NCI-H345 treated with DMSO at 0.1 percent for 48 hours (cell line): ENCODE measurements around the gene SCN8A.

Source experiments
- DNase-seq: peaks from one replicate; lab custom pipeline; 2025; ENCODE audit not compliant: unreplicated experiment; lab: John Stamatoyannopoulos, UW

SCN8A gene

DNA sequence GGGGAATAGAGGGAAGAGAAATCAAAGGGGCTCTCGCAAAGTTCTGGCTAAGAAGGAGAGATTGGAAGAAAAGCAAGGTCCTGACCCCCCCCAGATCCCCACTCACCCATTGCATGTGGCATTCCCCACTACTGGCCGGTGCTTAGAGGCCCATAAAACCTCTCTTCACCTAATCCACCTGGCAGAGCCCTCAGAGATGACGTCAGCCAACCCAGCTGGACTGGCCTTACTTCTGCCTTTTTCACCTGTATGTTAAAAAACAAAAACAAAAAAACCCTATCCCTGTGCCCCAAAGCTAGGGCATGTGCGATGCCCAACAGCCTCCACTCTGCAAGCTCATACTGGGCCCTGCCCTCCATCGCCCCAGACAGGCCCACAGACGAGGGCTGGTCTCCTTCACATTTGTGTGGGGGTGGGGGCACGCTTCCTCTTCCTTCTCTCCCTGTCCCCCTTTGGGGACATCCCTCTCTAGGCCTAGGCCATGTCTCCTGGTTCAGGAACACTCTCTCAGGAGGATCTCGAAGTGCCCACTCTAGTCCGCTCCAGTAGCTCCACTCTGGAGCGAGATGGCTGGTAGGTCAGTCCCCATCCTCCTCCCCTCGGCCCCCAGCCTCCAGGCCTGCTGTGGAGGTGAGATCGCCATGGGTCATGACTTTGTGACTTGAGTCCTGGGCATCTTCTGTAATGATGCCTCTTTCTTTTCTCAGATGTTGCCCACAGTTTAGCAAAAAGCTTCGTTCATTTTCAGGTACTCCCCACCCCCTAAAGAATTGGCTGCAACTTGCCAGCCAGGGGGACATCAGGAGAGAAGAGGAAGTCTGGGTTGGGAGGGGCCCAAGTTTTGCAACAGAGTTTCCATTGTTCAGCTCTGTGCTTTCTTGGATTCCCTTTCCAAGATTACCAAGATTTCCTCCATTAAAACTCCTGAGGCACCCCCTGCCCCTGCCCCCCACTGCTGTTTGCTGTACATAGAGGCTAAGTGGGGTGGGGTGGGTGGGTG lies 220.5 kb downstream of the SCN8A start:
- DNase-seq: no peak

- no peak for DNase-seq
These were observed 221.8 kb downstream of the SCN8A start for GRCh38 chr12:51812871-51813270.

GRCh38 chr12:51813931-51814310 lies 222.9 kb downstream of the SCN8A start:
- DNase-seq: no peak

DNA sequence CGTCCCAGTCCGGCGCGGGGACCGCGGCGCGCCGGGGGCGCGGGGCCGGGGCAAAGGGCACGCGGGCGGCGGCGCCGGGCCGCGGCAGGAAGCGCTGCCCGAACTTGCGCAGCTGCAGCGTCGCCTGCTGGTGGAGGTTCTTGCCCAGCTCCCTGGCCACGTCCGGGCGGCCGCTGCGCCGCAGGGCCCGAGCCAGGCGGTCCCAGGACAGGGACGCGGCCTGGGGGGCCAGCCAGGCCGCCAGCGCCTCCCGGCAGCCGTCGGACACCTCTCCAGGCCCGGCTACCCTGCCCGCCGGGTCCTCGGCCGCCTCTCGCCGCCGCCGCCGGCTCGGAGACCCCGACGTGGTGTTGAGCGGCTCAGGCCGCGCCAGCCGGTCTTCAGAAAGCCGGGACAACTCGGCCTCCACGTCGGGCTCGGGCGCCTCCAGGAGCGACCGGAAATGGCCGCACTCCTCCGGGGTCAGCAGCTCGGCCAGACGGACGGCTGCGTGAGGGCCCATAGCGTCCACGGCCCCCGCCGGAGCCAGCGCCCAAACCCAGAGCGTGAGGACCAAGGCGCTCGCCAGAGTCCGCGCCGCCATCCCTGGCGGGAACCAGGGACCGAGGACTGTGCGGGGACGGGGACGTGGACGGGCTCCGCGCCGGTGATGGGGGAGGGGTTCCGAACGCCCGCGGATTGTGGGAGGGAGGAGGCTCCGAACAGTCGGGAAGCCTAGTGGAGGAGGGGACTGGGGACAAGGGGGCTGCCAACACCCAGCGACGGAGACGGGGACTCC lies 223.5 kb downstream of the SCN8A start:
- peak; percentile 12 for DNase-seq

- DNase-seq: no peak
These were observed 224.5 kb downstream of the SCN8A start for GRCh38 chr12:51815571-51815970.

DNA sequence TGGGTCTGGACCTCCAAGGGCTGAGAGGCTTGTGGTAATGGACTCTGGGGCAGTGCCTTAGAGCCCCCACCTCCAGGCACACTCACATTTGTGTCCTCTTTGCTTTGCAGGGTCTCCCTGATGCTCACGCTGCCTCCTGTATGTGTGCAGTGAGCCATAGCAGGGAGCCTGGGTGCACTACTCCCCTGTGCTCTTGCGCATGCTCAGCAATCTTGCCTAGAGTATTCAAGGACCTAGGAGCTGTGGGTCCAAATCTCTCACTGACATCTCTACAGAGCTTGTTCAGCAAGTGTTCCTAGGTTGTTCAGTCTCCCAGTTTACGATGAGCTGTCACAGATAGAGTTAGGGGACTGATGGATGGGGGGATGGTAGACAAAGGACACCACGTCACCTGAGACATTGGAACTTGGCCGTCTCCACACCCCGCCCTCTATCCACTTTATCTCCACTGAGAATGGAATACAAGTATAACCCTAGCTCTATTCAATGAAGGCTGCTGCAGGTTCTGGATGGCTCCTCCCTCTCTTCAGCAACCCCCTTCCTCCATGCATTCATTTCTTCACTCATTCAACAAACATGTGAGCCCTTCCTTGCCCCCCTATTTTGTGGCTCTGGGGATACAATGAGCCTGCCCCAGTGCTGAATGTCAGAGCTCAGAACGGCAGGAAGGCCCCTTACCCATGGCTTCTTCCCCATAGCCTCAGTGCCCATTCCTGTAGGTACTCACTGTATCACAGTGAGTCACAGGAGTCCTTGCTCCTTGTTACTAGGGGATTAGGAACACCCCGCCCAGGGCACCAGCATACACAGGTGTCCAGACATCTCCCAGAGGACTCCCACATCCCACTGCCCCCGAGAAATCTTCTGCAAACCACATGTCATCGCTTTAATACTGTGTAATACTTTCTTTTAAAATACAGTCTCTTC lies 226.3 kb downstream of the SCN8A start:
- no peak for DNase-seq

DNA sequence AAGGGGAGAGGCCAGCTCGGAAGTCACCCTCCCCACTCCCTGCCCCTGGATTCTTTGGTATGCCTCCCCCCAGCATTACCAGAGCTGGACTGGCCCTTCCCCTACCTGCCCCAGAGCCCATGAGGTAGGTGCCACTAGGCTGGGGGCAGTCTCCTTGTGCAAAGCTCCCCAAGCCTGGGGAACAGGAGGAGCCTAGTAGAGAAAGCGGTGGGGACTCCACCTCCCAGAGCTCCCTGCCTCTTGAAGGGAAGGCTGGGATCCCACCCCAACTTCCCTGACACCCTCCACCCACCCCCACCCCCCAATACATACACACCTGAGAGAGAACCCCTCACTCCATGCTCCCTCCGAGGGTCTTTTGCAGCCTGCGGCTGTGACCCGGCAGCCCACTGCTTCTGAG lies 227.1 kb downstream of the SCN8A start:
- DNase-seq: no peak

DNA sequence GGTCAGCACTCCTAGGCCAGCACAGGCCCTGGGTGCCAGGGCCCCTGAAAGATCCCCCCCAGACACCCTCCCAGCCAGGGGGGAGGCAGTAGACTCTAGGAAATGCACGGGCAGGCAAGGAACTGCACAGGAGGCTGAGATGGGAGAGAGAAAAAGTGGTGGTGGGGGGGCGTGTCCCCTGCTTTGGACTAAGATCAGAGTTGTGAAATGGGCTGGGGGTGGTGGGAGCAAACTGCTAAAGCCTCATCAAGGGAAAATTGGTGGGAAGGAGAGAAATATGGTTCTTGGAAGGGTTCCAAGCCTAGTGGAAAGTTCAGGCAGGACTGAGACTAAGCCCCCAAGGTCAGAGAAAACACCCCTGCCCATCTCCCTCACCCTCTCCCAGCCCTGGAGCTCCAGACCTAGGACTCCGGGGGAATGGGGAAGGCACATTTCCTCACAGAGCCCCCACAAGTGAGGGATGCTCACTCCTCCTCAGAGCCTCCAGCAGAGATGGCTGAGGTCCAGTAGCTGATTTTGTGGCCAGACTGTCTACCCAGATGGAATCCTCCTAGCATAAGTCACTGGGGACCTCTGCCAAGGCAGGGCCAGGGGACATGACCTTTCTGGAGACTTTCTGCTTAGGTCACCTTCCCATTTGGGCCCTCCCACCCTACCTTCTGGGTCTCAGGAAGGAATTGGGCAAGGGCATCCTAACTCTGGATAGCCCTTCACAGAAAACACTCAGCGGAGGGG lies 227.7 kb downstream of the SCN8A start:
- DNase-seq: no peak

- peak; percentile 4 for DNase-seq
These were observed 228.9 kb downstream of the SCN8A start for GRCh38 chr12:51819736-51820525.

GRCh38 chr12:51820526-51821439 lies 229.8 kb downstream of the SCN8A start:
- DNase-seq: peak; percentile 67

- no peak for DNase-seq
These were observed 230.6 kb downstream of the SCN8A start for GRCh38 chr12:51821440-51822260.

DNA sequence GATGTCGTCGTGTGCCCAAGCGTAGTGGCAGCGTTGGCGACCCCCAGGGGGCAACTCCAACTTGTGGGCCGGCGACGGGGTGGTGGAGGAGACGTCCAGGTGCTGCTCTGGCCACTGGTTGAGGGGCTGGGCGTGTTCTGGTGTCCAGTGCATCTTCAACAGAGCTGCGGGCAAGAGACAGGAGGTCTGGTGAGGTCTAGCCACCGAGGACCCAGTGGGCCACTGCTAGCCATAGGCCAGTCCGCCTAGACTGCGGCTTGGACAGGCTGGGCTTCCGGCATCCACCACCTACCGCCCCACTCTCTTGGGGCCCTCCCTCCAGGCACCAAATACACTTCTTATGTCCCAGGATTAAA lies 231.2 kb downstream of the SCN8A start:
- DNase-seq: no peak

DNA sequence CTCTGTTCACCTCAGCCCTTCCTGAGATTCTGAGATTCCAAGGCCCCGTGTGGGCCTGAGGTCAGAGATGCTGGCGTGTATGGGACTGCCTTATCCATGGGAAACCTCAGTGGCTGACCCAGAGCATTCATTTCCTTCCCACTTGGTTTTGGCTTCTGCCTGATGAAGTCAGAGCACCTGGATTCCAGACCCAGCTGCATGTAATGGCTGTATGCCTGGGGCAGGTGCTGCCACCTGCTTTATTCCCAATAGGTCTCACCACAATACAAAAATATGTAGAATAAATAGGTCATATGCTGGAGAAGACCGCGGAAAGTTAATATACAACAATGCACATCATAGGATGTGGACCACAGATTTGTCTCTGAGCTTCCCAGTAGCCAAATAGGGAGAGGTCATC lies 231.9 kb downstream of the SCN8A start:
- no peak for DNase-seq

DNA sequence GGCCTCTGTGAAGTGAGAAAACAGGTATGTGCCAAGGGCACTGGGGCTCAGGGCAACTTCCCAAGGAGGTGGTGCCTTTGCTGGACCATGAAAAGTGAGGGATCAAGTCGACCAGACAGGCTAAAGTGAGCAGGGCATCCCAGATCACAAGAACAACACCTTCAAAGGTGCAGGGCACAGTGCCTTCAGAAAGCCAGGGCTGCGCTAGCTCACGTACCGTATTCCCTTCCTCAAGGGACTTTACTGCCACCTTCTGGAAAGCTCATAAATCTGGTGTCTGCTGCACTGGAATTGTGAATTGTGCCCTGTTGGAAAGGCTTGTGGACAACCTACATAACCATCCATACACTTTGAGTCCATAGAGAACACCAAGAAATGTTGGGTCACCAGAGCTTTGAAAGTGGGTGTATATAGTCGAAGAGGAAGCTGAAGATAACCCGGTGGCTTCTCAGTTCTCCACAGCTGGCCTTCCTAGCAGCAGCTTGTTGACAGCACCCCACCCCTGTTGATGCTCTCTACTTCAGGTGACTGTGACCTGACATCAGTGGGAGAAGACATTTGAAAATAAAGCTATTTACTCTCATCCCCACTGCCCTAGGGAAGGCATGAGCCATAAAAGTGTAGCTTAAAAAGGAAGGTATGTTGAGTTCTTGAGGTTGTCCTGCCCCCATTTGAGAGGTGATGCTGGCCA lies 233.0 kb downstream of the SCN8A start:
- DNase-seq: peak; percentile 63

DNA sequence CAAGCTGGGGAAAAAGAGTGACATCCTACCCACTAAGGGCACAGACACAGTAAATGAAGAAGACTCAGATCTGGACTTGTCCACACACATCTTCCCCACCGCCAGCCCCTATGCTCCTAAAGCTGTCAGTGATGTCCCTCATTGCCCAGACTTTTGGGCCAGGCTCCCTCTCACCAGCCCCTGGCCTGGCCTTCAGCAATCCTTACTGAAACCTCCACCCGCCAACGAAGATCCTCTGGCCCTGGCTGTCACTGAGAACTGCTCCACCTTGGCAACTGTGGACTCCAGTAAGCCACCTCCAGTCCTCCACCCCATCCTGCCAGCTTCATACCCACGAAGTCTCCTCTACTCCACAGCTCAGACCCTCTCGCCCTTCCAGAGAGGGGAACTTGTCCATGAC lies 234.2 kb downstream of the SCN8A start:
- DNase-seq: no peak

- no peak for DNase-seq
These were observed 235.8 kb downstream of the SCN8A start for GRCh38 chr12:51826881-51827280.
